A673 (cell line): ENCODE data around the gene SLC26A2. TPM values are rescaled to one million over a fixed set of nuclear protein-coding genes. Genes with fewer than 3 reads are reported as not detected.

Source experiments
- BruUV-seq: library from RNA; stranded (reverse); fragments of 400-500 nt; replicated peaks from 2 replicates; lab custom pipeline; 2021; lab: Mats Ljungman, UMichigan
- CTCF ChIA-PET: fragments of 300-600 bp; sonication (Branson Sonifier 250); formaldehyde crosslinking; loops from one replicate; lab custom pipeline; 2022; ENCODE audit warnings: antibody characterized with exemption; lab: Charles Lee
- POLR2A ChIA-PET: fragments of 300-600 bp; sonication (Branson Sonifier 250); formaldehyde crosslinking; loops from one replicate; lab custom pipeline; 2022; ENCODE audit warnings: antibody characterized with exemption; ENCODE audit not compliant: low non-redundant PET; lab: Charles Lee
- DNase-seq: peaks from one replicate; pipeline ENCODE4 v3.0.0-alpha.2; 2015; ENCODE audit warnings: low spot score
- H3K27ac ChIP-seq: fragments of 200-600 bp; sonication (generic); 2 replicates; pipeline ENCODE4 v1.5.1; 2016; ENCODE audit warnings: mixed run types, low read depth, mild to moderate bottlenecking, mixed read lengths, antibody characterized with exemption, low read length; ENCODE audit not compliant: poor library complexity, severe bottlenecking
- H3K27me3 ChIP-seq: fragments of 200-600 bp; sonication (generic); replicated peaks from 2 replicates; pipeline ENCODE4 v1.6.1; 2017; ENCODE audit warnings: mixed run types, low read depth, mild to moderate bottlenecking, mixed read lengths, antibody characterized with exemption, low read length; ENCODE audit not compliant: insufficient read depth, poor library complexity
- H3K36me3 ChIP-seq: fragments of 200-600 bp; sonication (generic); 2 replicates; pipeline ENCODE4 v1.6.1; 2016; ENCODE audit warnings: mixed run types, mild to moderate bottlenecking, mixed read lengths, antibody characterized with exemption, low read length; ENCODE audit not compliant: insufficient read depth, poor library complexity, severe bottlenecking
- H3K4me1 ChIP-seq: fragments of 200-600 bp; sonication (generic); 2 replicates; pipeline ENCODE4 v1.6.1; 2017; ENCODE audit warnings: mixed run types, mild to moderate bottlenecking, mixed read lengths, antibody characterized with exemption, low read length; ENCODE audit not compliant: insufficient read depth, poor library complexity, severe bottlenecking
- H3K4me3 ChIP-seq: fragments of 200-600 bp; sonication (generic); 2 replicates; pipeline ENCODE4 v1.5.1; 2016; ENCODE audit warnings: low read depth, mixed run types, mild to moderate bottlenecking, mixed read lengths, low read length; ENCODE audit not compliant: poor library complexity, severe bottlenecking
- H3K9me3 ChIP-seq: fragments of 200-600 bp; sonication (generic); 2 replicates; pipeline ENCODE4 v1.6.1; 2016; ENCODE audit warnings: mixed run types, low read depth, mild to moderate bottlenecking, mixed read lengths, antibody characterized with exemption, low read length; ENCODE audit not compliant: poor library complexity, severe bottlenecking
- CTCF ChIP-seq: fragments of 300-800, 200-600 bp; sonication (generic); conservative IDR thresholded peaks from 2 replicates; pipeline ENCODE4 v1.5.1; 2017; ENCODE audit warnings: low read depth, mild to moderate bottlenecking, antibody characterized with exemption, low read length, moderate library complexity, mixed read lengths
- EZH2 ChIP-seq: fragments of 200-600 bp; sonication (generic); IDR thresholded peaks from 2 replicates; pipeline ENCODE4 v1.6.1; 2017; ENCODE audit warnings: borderline replicate concordance, low read depth, mild to moderate bottlenecking, mixed read lengths, antibody characterized with exemption, low read length; ENCODE audit not compliant: poor library complexity, severe bottlenecking
- intact Hi-C: fragments of 100-400 bp; cut with micrococcal nuclease; formaldehyde crosslinking; loops from one replicate; pipeline ENCODE4 v1.10.0; 2022; ENCODE audit not compliant: unreplicated experiment
- total RNA-seq: library from RNA; stranded (reverse); gene quantifications from 2 replicates; pipeline ENCODE4 v1.2.3, GENCODE V29; 2021

SLC26A2 gene
- total RNA-seq, 1 experiment from 2014 or later = 83.0 TPM

GRCh38 chr5:149916334-149917072, 44.1 kb upstream of the SLC26A2 start:
- no peaks in the 10 kb centered on the region for H3K36me3 ChIP-seq
- intact Hi-C loops = no loop called here
- ChIA-PET POLR2A (no interaction called here), CTCF (no interaction called here)
- no peak for DNase-seq
- TF ChIP-seq EZH2 (no peak), CTCF (no peak)
- H3K4me1 ChIP-seq = peaks cover 31% of the 10 kb centered on the region
- H3K27ac ChIP-seq = no peak overlapping the region
- no TSS peak for BruUV-seq
- no peak overlapping the region for H3K4me3 ChIP-seq
- no peaks in the 10 kb centered on the region for H3K9me3 ChIP-seq
- no peaks in the 10 kb centered on the region for H3K27me3 ChIP-seq

DNA sequence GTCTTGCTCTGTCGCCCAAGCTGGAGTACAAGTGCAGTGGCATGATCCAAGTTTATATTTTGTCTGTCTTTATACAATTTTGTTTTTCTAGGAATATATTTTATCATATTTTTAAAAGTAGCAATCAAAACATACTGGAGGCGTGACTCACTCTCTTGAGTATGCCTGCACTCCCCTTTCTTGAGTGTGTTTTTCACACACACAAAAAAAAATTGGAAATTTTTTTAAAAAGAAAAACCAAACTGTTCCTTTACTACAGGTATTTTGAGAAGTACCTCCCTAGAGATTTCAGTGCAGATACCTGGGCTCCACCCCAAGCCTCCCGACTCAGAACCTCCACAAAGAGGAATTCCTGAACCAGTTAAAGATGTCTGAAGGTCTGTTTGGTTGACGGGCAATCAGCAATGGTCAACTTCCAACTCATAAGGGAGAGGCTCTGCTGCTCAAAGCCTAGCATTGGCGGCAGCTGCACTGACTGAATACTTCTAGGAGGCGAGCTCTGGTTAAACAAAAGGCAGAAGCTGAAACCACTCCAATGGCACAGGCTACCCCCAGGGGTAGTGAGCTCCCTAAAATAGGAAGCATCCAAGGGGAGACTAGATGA, 43.4 kb upstream of the SLC26A2 start:
- Histone ChIP-seq H3K27ac (no peak overlapping the region), H3K4me1 (peaks cover 36% of the 10 kb centered on the region), H3K9me3 (no peaks in the 10 kb centered on the region), H3K27me3 (no peaks in the 10 kb centered on the region), H3K4me3 (no peak overlapping the region), H3K36me3 (no peaks in the 10 kb centered on the region)
- POLR2A ChIA-PET = no interaction called here
- CTCF ChIA-PET = no interaction called here
- DNase-seq = no peak
- BruUV-seq = no TSS peak
- intact Hi-C loops = no loop called here
- TF ChIP-seq EZH2 = no peak
- TF ChIP-seq CTCF = no peak

- Histone ChIP-seq H3K9me3 (no peaks in the 10 kb centered on the region), H3K36me3 (no peaks in the 10 kb centered on the region), H3K27me3 (no peaks in the 10 kb centered on the region), H3K4me3 (no peak overlapping the region), H3K4me1 (peaks cover 22% of the 10 kb centered on the region), H3K27ac (peak overlapping the region; percentile 91)
- intact Hi-C loops = loop anchor here (1.0 kb wide), 1 partner anchor 14 kb away; no protein-coding TSS in a partner anchor
- ChIA-PET POLR2A (interaction anchor here (1.0 kb wide), 1 partner anchor 14 kb away, joined by 10 read pairs; no protein-coding TSS in a partner anchor), CTCF (no interaction called here)
- TF ChIP-seq CTCF (no peak), EZH2 (no peak)
- DNase-seq = peak; percentile 35
- BruUV-seq = no TSS peak
Measured at GRCh38 chr5:149921597-149921996, 39.0 kb upstream of the SLC26A2 start.
